HG03571 (cell line): Measurements from ENCODE around the gene NUB1.

Experiments
- ATAC-seq: cut with Tn5 transposase; IDR thresholded peaks from one replicate; pipeline ENCODE4 v1.9.1; 2021; ENCODE audit not compliant: unreplicated experiment

Gene NUB1

GRCh38 chr7:151312831-151313809 is 28.5 kb upstream of the NUB1 start:
- ATAC-seq, result no peak

GRCh38 chr7:151313857-151314256 is 27.8 kb upstream of the NUB1 start:
- no peak for ATAC-seq

- ATAC-seq, result no peak
Observed at GRCh38 chr7:151314401-151314800, 27.2 kb upstream of the NUB1 start.

- no peak for ATAC-seq
Observed at GRCh38 chr7:151315038-151315655, 26.5 kb upstream of the NUB1 start.

GRCh38 chr7:151316896-151317295 is 24.7 kb upstream of the NUB1 start:
- no peak for ATAC-seq

GRCh38 chr7:151317936-151318335 is 23.7 kb upstream of the NUB1 start:
- no peak for ATAC-seq

- no peak for ATAC-seq
Observed at GRCh38 chr7:151319189-151319588, 22.4 kb upstream of the NUB1 start.

GRCh38 chr7:151320263-151320845 is 21.3 kb upstream of the NUB1 start:
- ATAC-seq, result no peak

GRCh38 chr7:151321341-151321740 is 20.3 kb upstream of the NUB1 start:
- ATAC-seq, result no peak

- no peak for ATAC-seq
Observed at GRCh38 chr7:151322906-151323305, 18.7 kb upstream of the NUB1 start.

GRCh38 chr7:151327022-151327421 is 14.6 kb upstream of the NUB1 start:
- ATAC-seq, result no peak

GRCh38 chr7:151327659-151328058 is 14.0 kb upstream of the NUB1 start:
- ATAC-seq, result no peak

- no peak for ATAC-seq
Observed at GRCh38 chr7:151330181-151330580, 11.4 kb upstream of the NUB1 start.

GRCh38 chr7:151330661-151331060 is 11.0 kb upstream of the NUB1 start:
- ATAC-seq, result no peak

- ATAC-seq, result no peak
Observed at GRCh38 chr7:151334628-151335027, 7.0 kb upstream of the NUB1 start.

GRCh38 chr7:151336027-151336708 is 5.4 kb upstream of the NUB1 start:
- no peak for ATAC-seq

- no peak for ATAC-seq
Observed at GRCh38 chr7:151337346-151337745, 4.3 kb upstream of the NUB1 start.

- ATAC-seq, result no peak
Observed at GRCh38 chr7:151338809-151339208, 2.8 kb upstream of the NUB1 start.

- ATAC-seq, result peak; percentile 36
Observed at GRCh38 chr7:151339651-151340382, 1.8 kb upstream of the NUB1 start.

GRCh38 chr7:151340794-151341356 is 737 bp upstream of the NUB1 start:
- ATAC-seq, result no peak
